Keratinocyte (primary cell): ENCODE measurements around the gene PEA15. TPM values are rescaled to one million over a fixed set of nuclear protein-coding genes. Genes with fewer than 3 reads are reported as not detected.

Experiments used
- DNase-seq: peaks from one replicate; pipeline ENCODE4 v3.0.0-alpha.2; 2011; ENCODE audit warnings: low read depth, missing footprints, low spot score
- FAIRE-seq: peaks from 2 replicates; lab custom pipeline; 2011; peaks lifted over from hg19 to GRCh38; lab: Jason Lieb, UNC
- H2AFZ ChIP-seq: 2 replicates; pipeline ENCODE4 v1.6.0; 2012; ENCODE audit warnings: low read length, control low read depth, inconsistent platforms; ENCODE audit not compliant: control insufficient read depth
- H3K27ac ChIP-seq: 2 replicates; pipeline ENCODE4 v1.5.1; 2011; ENCODE audit warnings: low read length; ENCODE audit not compliant: control insufficient read depth, insufficient read depth
- H3K27me3 ChIP-seq: 3 replicates; pipeline ENCODE4 v1.6.0; 2011; ENCODE audit warnings: low read length; ENCODE audit not compliant: control insufficient read depth, insufficient read depth; ENCODE audit errors: extremely low read depth
- H3K36me3 ChIP-seq, 2 experiments: 2 replicates in 1 of 2; 3 replicates in 1 of 2; pipeline ENCODE4 v1.5.1; 2011; ENCODE audit warnings: low read length in 2 of 2, mild to moderate bottlenecking in 1 of 2; ENCODE audit not compliant: control insufficient read depth in 2 of 2, insufficient read depth in 2 of 2; ENCODE audit errors: extremely low read depth in 1 of 2
- H3K4me1 ChIP-seq: 3 replicates; pipeline ENCODE4 v1.5.1; 2011; ENCODE audit warnings: low read length; ENCODE audit not compliant: control insufficient read depth, insufficient read depth; ENCODE audit errors: extremely low read depth
- H3K4me2 ChIP-seq: 3 replicates; pipeline ENCODE4 v1.6.0; 2011; ENCODE audit warnings: low read depth, low read length; ENCODE audit not compliant: control insufficient read depth, insufficient read depth; ENCODE audit errors: extremely low read depth
- H3K4me3 ChIP-seq, 3 experiments: fragments of 200-600 bp in 1 of 3; sonication (generic) in 1 of 3; 2 replicates in 2 of 3; 3 replicates in 1 of 3; pipeline ENCODE4 v1.5.1; 2011 to 2016; ENCODE audit warnings: low read length in 3 of 3, mild to moderate bottlenecking in 3 of 3, control low read depth in 2 of 3, inconsistent platforms in 1 of 3, low read depth in 1 of 3, mixed read lengths in 1 of 3, mixed run types in 1 of 3, moderate library complexity in 1 of 3; ENCODE audit not compliant: control insufficient read depth in 2 of 3, insufficient read depth in 2 of 3; ENCODE audit errors: extremely low read depth in 1 of 3
- H3K79me2 ChIP-seq: 2 replicates; pipeline ENCODE4 v1.6.0; 2012; ENCODE audit warnings: low read length; ENCODE audit not compliant: control insufficient read depth, insufficient read depth
- H3K9ac ChIP-seq: 3 replicates; pipeline ENCODE4 v1.6.0; 2011; ENCODE audit warnings: low read length; ENCODE audit not compliant: control insufficient read depth, insufficient read depth; ENCODE audit errors: extremely low read depth
- H3K9me1 ChIP-seq: 3 replicates; pipeline ENCODE4 v1.6.0; 2011; ENCODE audit warnings: low read length; ENCODE audit not compliant: control insufficient read depth, insufficient read depth; ENCODE audit errors: extremely low read depth
- H3K9me3 ChIP-seq: 2 replicates; pipeline ENCODE4 v1.5.1; 2012; ENCODE audit warnings: low read depth, low read length; ENCODE audit not compliant: control insufficient read depth
- H4K20me1 ChIP-seq: 3 replicates; pipeline ENCODE4 v1.6.0; 2011; ENCODE audit warnings: low read length; ENCODE audit not compliant: control insufficient read depth, insufficient read depth; ENCODE audit errors: extremely low read depth
- CTCF ChIP-seq, 3 experiments: IDR thresholded peaks in 1 of 3; conservative IDR thresholded peaks in 1 of 3; optimal IDR thresholded peaks in 1 of 3; 2 replicates in 2 of 3; 3 replicates in 1 of 3; pipeline versions ENCODE3 to v1.5.1; 2011; ENCODE audit warnings: low read length in 3 of 3, mild to moderate bottlenecking in 3 of 3, moderate library complexity in 2 of 3, control low read depth in 1 of 3, inconsistent platforms in 1 of 3; ENCODE audit not compliant: insufficient read depth in 2 of 3; ENCODE audit errors: extremely low read depth in 1 of 3
- EZH2 ChIP-seq: IDR thresholded peaks from one replicate; pipeline ENCODE4 v1.6.1; 2012; ENCODE audit warnings: inconsistent platforms, mild to moderate bottlenecking, low read length, moderate library complexity
- dilution Hi-C: fragments of 300-500 bp; cut with MboI; formaldehyde crosslinking; loops from one replicate; pipeline ENCODE4 v1.7.0; 2020; ENCODE audit warnings: low sequenced_read_pairs; ENCODE audit not compliant: extremely low pct_ligation_motif_present
- polyA plus RNA-seq, 5 experiments: library from polyadenylated mRNA; depleted of rRNA in 3 of 5; stranded (reverse) in 3 of 5; stranded (forward) in 1 of 5; unstranded in 1 of 5; fragments of >200 nt; gene quantifications; 1 replicate in 1 of 5; 2 replicates in 3 of 5; 3 replicates in 1 of 5; pipeline versions ENCODE4 v1.2.1 to v1.2.3, GENCODE V29; 2011 to 2012; ENCODE audit warnings: missing spikeins in 2 of 5, low read depth in 1 of 5, low replicate concordance in 1 of 5

The PEA15 gene
- polyA plus RNA-seq, 1 donor (not counting 4 experiments of a cell fraction or from before 2014, with no cell fraction given): 367 TPM

DNA sequence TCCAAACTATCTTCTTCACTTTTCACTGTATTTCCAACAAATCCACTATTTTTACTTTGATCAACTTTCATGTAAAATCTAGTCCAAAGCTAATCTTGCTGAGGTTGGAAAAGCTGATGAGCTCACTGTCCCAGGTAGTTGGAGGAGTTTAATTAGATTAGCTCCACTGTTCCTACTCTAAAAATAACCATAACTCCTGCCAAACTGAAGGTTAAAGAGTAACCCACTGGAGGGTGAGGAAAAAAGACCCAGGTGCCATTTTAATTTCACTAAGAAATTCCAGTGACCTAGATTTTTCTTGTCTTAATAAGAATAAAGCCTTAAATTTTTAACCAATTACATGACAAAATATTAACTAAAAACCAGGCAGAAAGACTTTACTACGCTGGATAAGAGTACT lies 41.9 kb downstream of the PEA15 start:
- Histone ChIP-seq H3K9ac (no peak overlapping the region), H2AFZ (no peak overlapping the region), H3K79me2 (peaks cover 10% of the 10 kb centered on the region), H3K9me1 (no peaks in the 10 kb centered on the region), H3K9me3 (no peaks in the 10 kb centered on the region), H3K4me2 (no peak overlapping the region), H3K36me3 (peaks cover 2 to 12% of the 10 kb centered on the region in 2 experiments), H3K4me3 (no peak overlapping the region), H3K27me3 (no peaks in the 10 kb centered on the region), H4K20me1 (no peaks in the 10 kb centered on the region), H3K4me1 (no peaks in the 10 kb centered on the region), H3K27ac (no peak overlapping the region)
- dilution Hi-C loops: no loop called here
- TF ChIP-seq EZH2 (no peak), CTCF (optimal IDR thresholded peaks at IDR 0.05 in 1 of 3, IDR thresholded peaks at IDR 0.05 in 1 of 3, conservative IDR thresholded peaks at IDR 0.05 in 1 of 3; ENCODE audit: extremely low read depth in 1 of 3, insufficient read depth in 2 of 3, low read length in 3 of 3) (no peak)
- FAIRE-seq: no peak
- no peak for DNase-seq

DNA sequence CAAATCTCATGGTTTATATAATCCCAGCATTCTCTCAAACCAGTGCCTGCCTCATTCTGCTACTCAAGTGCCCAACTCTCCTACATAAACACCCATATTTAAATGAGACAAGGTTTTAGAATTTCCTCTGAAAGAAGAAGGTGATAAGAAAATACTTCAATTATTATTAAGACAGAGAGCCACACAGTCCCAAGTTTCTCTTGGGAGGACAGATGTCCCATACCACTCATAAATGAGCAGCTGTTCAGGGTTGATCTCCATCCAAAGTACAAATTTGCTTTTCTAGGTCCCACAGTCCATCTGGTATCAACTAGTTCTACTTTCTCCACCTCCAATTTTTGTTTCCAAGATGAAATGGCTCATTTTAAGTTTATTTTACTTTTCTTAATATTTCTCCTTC lies 45.8 kb downstream of the PEA15 start:
- H3K27ac ChIP-seq: no peak overlapping the region
- H3K79me2 ChIP-seq: peaks cover 8% of the 10 kb centered on the region
- H4K20me1 ChIP-seq: no peaks in the 10 kb centered on the region
- no peaks in the 10 kb centered on the region for H3K9me3 ChIP-seq
- no peak overlapping the region for H3K4me3 ChIP-seq
- no peak for DNase-seq
- no peaks in the 10 kb centered on the region for H3K36me3 ChIP-seq
- H3K4me1 ChIP-seq: no peaks in the 10 kb centered on the region
- no peak for FAIRE-seq
- no peak overlapping the region for H3K4me2 ChIP-seq
- no peaks in the 10 kb centered on the region for H3K27me3 ChIP-seq
- H2AFZ ChIP-seq: no peak overlapping the region
- no peaks in the 10 kb centered on the region for H3K9me1 ChIP-seq
- no peak overlapping the region for H3K9ac ChIP-seq
- TF ChIP-seq CTCF (optimal IDR thresholded peaks at IDR 0.05 in 1 of 3, IDR thresholded peaks at IDR 0.05 in 1 of 3, conservative IDR thresholded peaks at IDR 0.05 in 1 of 3; ENCODE audit: extremely low read depth in 1 of 3, insufficient read depth in 2 of 3, low read length in 3 of 3) (no peak), EZH2 (no peak)
- dilution Hi-C loops: no loop called here
